Lower leg skin (tissue), 4 donors: ENCODE results near the gene FLRT2. TPM values are rescaled to one million over a fixed set of nuclear protein-coding genes. Genes with fewer than 3 reads are reported as not detected.

Source experiments
- DNase-seq, 2 donors: peaks; one replicate each; pipeline ENCODE4 v3.0.0-alpha.2; 2019; ENCODE audit warnings: low spot score in 2 of 2
- H3K4me3 ChIP-seq: fragments of 200-600 bp; sonication (generic); 2 replicates; pipeline ENCODE4 v1.5.1; 2017; ENCODE audit warnings: mild to moderate bottlenecking, low read depth; ENCODE audit not compliant: poor library complexity, severe bottlenecking
- CTCF ChIP-seq, 3 donors: fragments of 450-650 bp; IDR thresholded peaks; one replicate each; pipeline ENCODE4 v1.5.1; 2016; ENCODE audit warnings: antibody characterized with exemption in 3 of 3, mild to moderate bottlenecking in 3 of 3, moderate library complexity in 2 of 3
- POLR2A ChIP-seq, 2 donors: fragments of 450-650 bp; IDR thresholded peaks; one replicate each; pipeline ENCODE4 v1.6.1; 2016 to 2017; ENCODE audit warnings: antibody characterized with exemption in 2 of 2, mild to moderate bottlenecking in 1 of 2, moderate library complexity in 1 of 2
- WGBS, 2 donors: methylation state at CpG; one replicate each; pipeline ENCODE4 v1.1.5; 2018; 5-methylcytosine and 5-hydroxymethylcytosine counted together
- intact Hi-C: fragments of 100-400 bp; cut with DNase I; formaldehyde crosslinking; loops from one replicate; pipeline ENCODE4 v1.15.0; 2023; ENCODE audit warnings: low total_unique reads
- total RNA-seq, 4 donors: library from RNA; depleted of rRNA; stranded (reverse); fragments of >200 nt; gene quantifications; one replicate each; pipeline ENCODE4 v1.1.0, GENCODE V29; 2016

The FLRT2 gene
- total RNA-seq, 4 donors from 2014 or later = 11.5 to 36.5 (median 28.0) TPM

- WGBS, 2 donors = 34 to 40% methylated on average over 6 of the region's 6 CpGs
- DNase-seq = no peak
- intact Hi-C loops = no loop called here
- no peak overlapping the region for H3K4me3 ChIP-seq
- TF ChIP-seq POLR2A (IDR thresholded peaks at IDR 0.05) = no peak
- no peak for TF ChIP-seq CTCF (IDR thresholded peaks at IDR 0.05)
These were observed 146.0 kb downstream of the FLRT2 start for GRCh38 chr14:85675957-85676356.

- H3K4me3 ChIP-seq = no peak overlapping the region
- DNase-seq = no peak
- 27 to 46% methylated on average over 1 of the region's 1 CpG for WGBS, 2 donors
- TF ChIP-seq CTCF (IDR thresholded peaks at IDR 0.05) (no peak), POLR2A (IDR thresholded peaks at IDR 0.05) (no peak)
- intact Hi-C loops = no loop called here
These were observed 157.0 kb downstream of the FLRT2 start for GRCh38 chr14:85686908-85687307.

- WGBS, 2 donors = 51 to 56% methylated on average over 1 of the region's 1 CpG
- DNase-seq = no peak
- intact Hi-C loops = no loop called here
- H3K4me3 ChIP-seq = no peak overlapping the region
- no peak for TF ChIP-seq POLR2A (IDR thresholded peaks at IDR 0.05)
- TF ChIP-seq CTCF (IDR thresholded peaks at IDR 0.05) = no peak
These were observed 157.5 kb downstream of the FLRT2 start for GRCh38 chr14:85687456-85687855.

GRCh38 chr14:85688006-85688405 lies 158.1 kb downstream of the FLRT2 start:
- intact Hi-C loops = no loop called here
- TF ChIP-seq POLR2A (IDR thresholded peaks at IDR 0.05) (no peak), CTCF (IDR thresholded peaks at IDR 0.05) (no peak)
- no peak overlapping the region for H3K4me3 ChIP-seq
- 50 to 51% methylated on average over 1 of the region's 1 CpG for WGBS, 2 donors
- DNase-seq = no peak

- no peak for TF ChIP-seq CTCF (IDR thresholded peaks at IDR 0.05)
- TF ChIP-seq POLR2A (IDR thresholded peaks at IDR 0.05) = no peak
- H3K4me3 ChIP-seq = no peak overlapping the region
- WGBS, 2 donors = 82 to 93% methylated on average over 2 of the region's 2 CpGs
- intact Hi-C loops = no loop called here
- no peak for DNase-seq
These were observed 165.4 kb downstream of the FLRT2 start for GRCh38 chr14:85695300-85695699.

- H3K4me3 ChIP-seq = no peak overlapping the region
- intact Hi-C loops = no loop called here
- WGBS, 2 donors = 84 to 88% methylated on average over 6 of the region's 6 CpGs
- TF ChIP-seq POLR2A (IDR thresholded peaks at IDR 0.05) = no peak
- no peak for TF ChIP-seq CTCF (IDR thresholded peaks at IDR 0.05)
- no peak for DNase-seq
These were observed 171.2 kb downstream of the FLRT2 start for GRCh38 chr14:85701116-85701515.
